GM20431 (cell line): ENCODE measurements around the gene LYZ.

Experiments used
- in situ Hi-C: fragments of 300-500 bp; cut with MseI, MboI; formaldehyde crosslinking; loops from one replicate; pipeline ENCODE4 v1.15.0; 2020; ENCODE audit warnings: low sequenced_read_pairs; ENCODE audit not compliant: unreplicated experiment

Gene LYZ

DNA sequence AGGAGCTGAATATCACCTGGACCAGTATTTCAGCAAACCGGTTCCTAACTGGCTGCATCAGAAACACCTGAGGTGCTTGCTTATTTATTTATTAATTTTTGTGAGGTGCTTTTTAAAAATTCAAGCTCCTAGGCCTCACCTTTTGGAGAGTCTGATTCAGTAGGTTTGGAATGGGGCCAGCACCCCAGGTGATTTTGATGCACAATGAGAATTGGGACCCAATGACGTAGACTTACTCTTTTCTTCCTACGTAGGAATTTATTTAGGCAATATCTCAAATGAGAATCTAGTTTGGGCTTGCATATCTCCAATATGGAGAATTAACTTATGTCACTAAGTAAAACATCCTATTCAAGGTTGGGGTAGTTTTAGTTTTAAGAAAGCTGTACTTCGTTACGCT lies 18.6 kb downstream of the LYZ start:
- in situ Hi-C loops, result no loop called here

DNA sequence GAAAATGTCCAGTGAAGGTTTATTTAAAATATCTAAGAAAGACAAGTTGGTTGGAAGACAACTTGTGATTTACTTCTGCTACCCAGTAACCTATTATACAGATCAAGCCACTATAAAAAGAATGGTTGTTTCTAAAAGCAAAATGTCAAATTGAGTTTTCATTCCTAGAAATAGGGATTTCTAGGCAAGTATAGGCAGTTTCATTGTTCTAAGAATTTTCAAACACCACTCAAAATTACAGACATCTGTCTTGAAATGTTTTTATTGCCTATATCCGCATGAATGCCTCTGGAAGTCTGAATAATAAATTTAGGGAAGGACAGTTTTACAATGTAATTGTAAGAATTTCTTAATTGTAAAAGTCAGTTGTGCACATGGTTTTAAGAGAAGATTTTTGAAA lies 20.0 kb downstream of the LYZ start:
- in situ Hi-C loops, result no loop called here

DNA sequence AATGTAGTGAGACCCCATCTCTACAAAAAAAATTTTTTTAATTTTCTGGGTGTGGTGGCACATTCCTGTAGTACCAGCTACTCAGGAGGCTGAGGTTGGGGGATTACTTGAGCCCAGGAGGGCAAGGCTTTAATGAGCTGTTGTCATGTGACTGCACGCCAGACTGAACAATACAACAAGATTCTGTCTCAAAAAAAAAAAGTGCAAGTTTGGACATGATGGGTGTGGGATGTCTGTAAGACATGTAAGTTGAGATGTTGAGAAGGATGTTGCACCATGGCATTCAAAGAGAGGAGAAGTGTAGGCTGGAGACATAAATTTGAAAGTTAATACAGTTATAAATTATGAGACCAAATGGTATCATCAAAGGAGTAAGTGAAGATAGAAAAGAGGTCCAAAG lies 34.9 kb downstream of the LYZ start:
- in situ Hi-C loops, result loop anchor here (25.0 kb wide), 1 partner anchor 204 kb away; the partner anchor contains the start of gene CCT2

DNA sequence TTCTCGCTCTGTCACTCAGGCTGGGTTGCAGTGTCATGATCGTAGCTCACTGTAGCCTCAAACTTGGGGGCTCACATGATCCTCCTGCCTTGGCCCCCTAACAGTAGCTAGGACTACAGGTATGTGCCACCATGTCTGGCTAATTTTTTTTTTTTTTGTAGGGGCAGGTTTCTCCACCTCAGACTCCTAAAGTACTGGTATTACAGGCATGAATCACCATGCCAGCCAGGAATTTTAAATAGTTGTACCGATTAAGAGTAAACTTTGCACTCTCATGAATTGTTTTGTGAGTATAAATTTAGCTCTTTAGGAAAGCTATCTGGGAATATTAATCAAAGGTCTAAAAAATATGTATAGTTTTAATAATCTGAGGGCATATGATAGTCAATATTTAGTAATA lies 36.9 kb downstream of the LYZ start:
- in situ Hi-C loops, result loop anchor here (25.0 kb wide), 1 partner anchor 202 kb away; the partner anchor contains the start of gene CCT2

DNA sequence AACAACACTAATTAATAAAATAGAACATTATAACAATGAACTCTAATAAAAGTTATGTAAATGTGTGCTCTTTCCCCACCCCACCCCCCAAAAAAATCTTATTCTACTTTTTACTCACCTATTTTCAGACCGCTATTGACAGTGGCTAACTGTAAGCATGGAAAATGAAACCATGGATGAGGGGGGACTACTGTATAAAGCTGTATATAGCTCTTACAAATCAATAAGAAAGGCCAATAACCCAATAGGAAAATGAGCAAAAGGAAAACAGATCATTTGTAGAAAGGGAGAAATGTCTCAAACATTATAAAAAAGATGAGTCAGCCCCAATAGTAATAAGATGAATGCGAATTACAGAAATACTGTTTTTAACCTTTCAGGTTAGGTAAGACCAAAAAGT lies 38.7 kb downstream of the LYZ start:
- in situ Hi-C loops, result loop anchor here (25.0 kb wide), 1 partner anchor 200 kb away; the partner anchor contains the start of gene CCT2

DNA sequence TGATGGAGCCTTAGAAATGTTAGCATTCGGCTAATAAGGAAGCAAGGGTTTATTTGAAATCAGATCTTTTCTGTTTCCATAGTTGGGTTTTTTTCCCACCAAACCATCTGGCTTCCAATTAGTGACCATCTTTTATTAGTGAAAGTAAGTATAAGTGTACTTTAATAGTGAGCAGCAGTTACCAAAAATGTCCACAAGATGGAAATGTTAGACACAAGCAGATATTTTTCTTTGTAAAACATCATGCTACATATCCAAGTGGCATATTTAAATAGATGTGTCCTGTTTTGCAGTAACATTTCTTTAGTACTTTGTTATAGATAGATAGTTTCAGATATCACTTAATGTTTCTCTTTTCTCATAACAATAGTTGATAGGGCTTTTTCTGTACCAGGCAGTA lies 40.2 kb downstream of the LYZ start:
- in situ Hi-C loops, result loop anchor here (25.0 kb wide), 1 partner anchor 199 kb away; the partner anchor contains the start of gene CCT2

DNA sequence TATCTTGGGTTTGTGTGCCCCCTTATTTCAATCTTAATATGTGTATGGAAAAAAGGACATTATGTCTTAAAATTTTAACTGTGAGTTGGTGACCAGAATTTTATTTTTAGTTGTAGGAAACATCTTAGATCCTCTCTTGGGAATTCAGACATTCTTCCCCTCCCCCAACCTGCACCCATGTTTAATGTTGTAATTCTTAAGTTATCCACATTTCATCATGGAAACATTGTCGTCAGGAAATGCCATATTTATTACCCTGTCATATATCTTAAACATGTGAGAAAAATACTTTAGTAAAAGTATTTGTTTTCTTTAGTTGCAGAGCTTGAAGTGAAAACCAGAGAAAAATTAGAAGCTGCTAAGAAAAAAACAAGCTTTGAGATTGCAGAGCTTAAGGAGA lies 41.6 kb downstream of the LYZ start:
- in situ Hi-C loops, result loop anchor here (25.0 kb wide), 1 partner anchor 197 kb away; the partner anchor contains the start of gene CCT2

DNA sequence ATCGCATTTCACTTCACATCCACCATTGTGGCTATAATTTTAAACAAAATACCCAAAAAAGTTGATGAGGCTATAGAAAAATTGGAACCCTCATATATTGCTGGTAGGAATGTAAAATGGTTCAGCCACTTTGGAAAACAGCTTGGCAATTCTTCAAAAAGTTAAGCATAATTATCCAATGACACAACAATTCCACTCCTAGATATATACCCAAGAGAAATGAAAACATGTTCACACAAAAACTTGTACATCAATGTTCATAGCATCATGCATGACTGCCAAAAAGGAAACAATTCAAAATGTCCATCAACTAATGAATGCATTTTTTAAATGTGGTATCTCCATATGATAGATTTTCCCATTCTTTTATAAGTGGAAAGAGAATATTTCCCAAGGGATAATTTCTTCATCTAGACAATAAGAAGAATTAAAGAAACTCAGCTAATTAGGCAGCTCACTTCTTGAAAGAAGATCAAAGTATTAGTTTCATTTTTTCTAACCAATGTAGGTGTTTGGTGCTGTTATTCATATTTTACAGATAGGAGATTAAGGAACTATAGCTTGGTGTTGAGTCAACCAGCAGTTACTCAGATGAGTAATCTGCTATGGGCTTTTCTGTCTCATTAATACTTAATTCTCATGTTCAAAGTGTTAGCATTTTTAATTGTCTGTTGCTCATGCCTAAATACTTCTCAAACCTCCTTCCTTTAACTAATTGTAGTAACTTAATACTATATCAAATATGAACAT lies 44.2 kb downstream of the LYZ start:
- in situ Hi-C loops, result loop anchor here (25.0 kb wide), 1 partner anchor 195 kb away; the partner anchor contains the start of gene CCT2

DNA sequence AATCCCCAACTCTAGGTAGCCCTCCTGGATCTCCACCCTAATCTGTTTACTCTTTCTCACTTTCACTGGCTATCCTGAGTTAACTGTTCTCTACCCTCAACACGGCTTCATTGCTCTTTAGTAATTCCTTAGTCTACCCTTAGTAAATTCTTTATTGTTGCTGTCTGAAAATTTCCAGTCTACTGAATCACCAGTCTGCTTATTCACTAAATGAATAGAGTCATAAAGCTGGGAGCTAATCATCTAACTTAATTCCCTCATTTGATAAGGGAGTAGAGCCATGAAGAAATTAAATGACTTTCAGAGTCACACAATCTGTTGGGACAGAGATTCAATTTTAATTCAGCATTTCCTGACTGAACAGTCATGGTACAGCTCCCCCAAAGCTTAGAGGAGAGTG lies 47.9 kb downstream of the LYZ start:
- in situ Hi-C loops, result loop anchor here (25.0 kb wide), 1 partner anchor 191 kb away; the partner anchor contains the start of gene CCT2

DNA sequence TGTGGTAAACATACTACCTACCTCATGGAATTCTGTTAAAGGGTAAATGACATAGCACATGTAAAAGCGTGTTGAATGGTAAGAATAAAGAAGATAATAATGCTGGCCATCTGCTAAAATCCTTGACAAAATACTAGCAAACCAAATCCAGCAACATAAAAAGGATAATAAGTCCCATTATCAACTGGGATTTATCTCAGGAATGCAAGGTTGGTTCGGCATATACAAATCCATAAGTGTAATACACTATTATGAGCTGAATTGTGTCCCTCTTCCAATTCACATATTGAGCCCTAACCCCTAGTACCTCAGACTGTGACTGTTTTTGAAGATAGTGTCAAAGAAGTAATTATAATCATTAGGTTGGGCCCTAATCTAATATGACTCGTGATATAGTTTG lies 48.8 kb downstream of the LYZ start:
- in situ Hi-C loops, result loop anchor here (25.0 kb wide), 1 partner anchor 190 kb away; the partner anchor contains the start of gene CCT2

DNA sequence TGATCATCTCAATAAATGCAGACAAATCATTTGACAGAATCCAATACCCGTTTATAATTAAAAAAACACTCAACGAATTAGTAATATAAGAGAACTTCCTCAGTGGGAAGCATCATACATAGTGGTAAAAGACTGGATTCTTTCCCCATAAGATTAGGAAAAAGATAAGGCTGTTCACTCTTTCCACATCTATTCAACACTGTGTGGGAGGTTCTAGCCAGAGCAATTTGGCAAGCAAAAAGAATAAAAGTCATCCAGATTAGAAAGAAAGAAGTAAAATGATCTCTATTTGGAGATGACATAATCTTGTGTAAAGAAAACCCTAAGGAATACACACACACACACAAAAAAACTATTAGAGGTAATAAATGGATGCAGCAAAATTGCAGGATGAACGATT lies 49.8 kb downstream of the LYZ start:
- in situ Hi-C loops, result loop anchor here (25.0 kb wide), 1 partner anchor 189 kb away; the partner anchor contains the start of gene CCT2

DNA sequence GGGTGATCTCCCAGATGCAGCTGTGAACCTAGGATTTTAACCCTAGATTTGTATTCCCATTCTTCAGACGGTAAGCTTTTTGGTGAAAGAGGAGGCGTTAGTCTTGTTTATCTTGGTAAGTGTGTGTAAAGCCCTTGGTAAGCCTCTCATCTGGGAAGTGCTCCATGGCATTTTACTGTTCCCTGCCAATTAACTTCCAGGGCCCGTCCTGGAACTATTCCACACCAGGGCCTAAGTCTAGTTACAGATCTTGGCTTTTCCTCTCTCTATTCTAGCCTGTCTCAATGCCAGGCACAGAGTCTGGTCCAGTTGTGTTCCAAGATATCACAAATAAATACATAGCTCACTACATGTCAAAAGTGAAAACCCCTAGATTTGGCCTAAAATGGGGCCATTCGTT lies 53.8 kb downstream of the LYZ start:
- in situ Hi-C loops, result no loop called here
